ENCODE measurements around the gene BABAM2. TPM values are rescaled to one million over a fixed set of nuclear protein-coding genes. Genes with fewer than 3 reads are reported as not detected.

Gene BABAM2
- total and polyA plus RNA-seq, 2 experiments from 2014 or later, result 31.8 to 83.3 TPM

- no peaks in the 10 kb centered on the region for H3K9me3 ChIP-seq (ENCODE audit: low read depth)
- no peaks in the 10 kb centered on the region for H3K4me1 ChIP-seq (ENCODE audit: low read depth)
- TF ChIP-seq CTCF (IDR thresholded peaks at IDR 0.05; ENCODE audit: low read depth, low read length), result peak; percentile 52
- no peak overlapping the region for H3K27ac ChIP-seq
- DNase-seq (ENCODE audit: low read depth in 1 of 2, low spot score in 1 of 2), result no peak
- H3K4me3 ChIP-seq, result no peak overlapping the region
- H3K27me3 ChIP-seq, result no peaks in the 10 kb centered on the region
- no peaks in the 10 kb centered on the region for H3K36me3 ChIP-seq
These were observed 265.1 kb downstream of the BABAM2 start for GRCh38 chr2:28155627-28156026.

- Histone ChIP-seq H3K27me3 (no peaks in the 10 kb centered on the region), H3K36me3 (no peaks in the 10 kb centered on the region), H3K4me3 (no peak overlapping the region), H3K4me1 (ENCODE audit: low read depth) (no peaks in the 10 kb centered on the region), H3K27ac (no peak overlapping the region), H3K9me3 (ENCODE audit: low read depth) (no peaks in the 10 kb centered on the region)
- DNase-seq (ENCODE audit: low read depth in 1 of 2, low spot score in 1 of 2), result no peak
- TF ChIP-seq CTCF (IDR thresholded peaks at IDR 0.05; ENCODE audit: low read depth, low read length), result no peak
These were observed 268.3 kb downstream of the BABAM2 start for GRCh38 chr2:28158791-28159190.

- Histone ChIP-seq H3K4me3 (no peak overlapping the region), H3K36me3 (no peaks in the 10 kb centered on the region), H3K27ac (no peak overlapping the region), H3K27me3 (no peaks in the 10 kb centered on the region), H3K9me3 (ENCODE audit: low read depth) (no peaks in the 10 kb centered on the region), H3K4me1 (ENCODE audit: low read depth) (no peaks in the 10 kb centered on the region)
- no peak for TF ChIP-seq CTCF (IDR thresholded peaks at IDR 0.05; ENCODE audit: low read depth, low read length)
- DNase-seq (ENCODE audit: low read depth in 1 of 2, low spot score in 1 of 2), result peak in 1 of 2 donors; percentile 95
These were observed 270.5 kb downstream of the BABAM2 start for GRCh38 chr2:28160986-28161425.

- DNase-seq (ENCODE audit: low read depth in 1 of 2, low spot score in 1 of 2), result peak in 1 of 2 donors; percentile 61
- Histone ChIP-seq H3K27me3 (no peaks in the 10 kb centered on the region), H3K9me3 (ENCODE audit: low read depth) (no peaks in the 10 kb centered on the region), H3K36me3 (no peaks in the 10 kb centered on the region), H3K27ac (no peak overlapping the region), H3K4me1 (ENCODE audit: low read depth) (no peaks in the 10 kb centered on the region), H3K4me3 (no peak overlapping the region)
- TF ChIP-seq CTCF (IDR thresholded peaks at IDR 0.05; ENCODE audit: low read depth, low read length), result no peak
These were observed 270.9 kb downstream of the BABAM2 start for GRCh38 chr2:28161466-28161865.

- no peak overlapping the region for H3K4me3 ChIP-seq
- no peaks in the 10 kb centered on the region for H3K27me3 ChIP-seq
- no peak for DNase-seq (ENCODE audit: low read depth in 1 of 2, low spot score in 1 of 2)
- no peak overlapping the region for H3K27ac ChIP-seq
- no peaks in the 10 kb centered on the region for H3K36me3 ChIP-seq
- H3K9me3 ChIP-seq (ENCODE audit: low read depth), result no peaks in the 10 kb centered on the region
- TF ChIP-seq CTCF (IDR thresholded peaks at IDR 0.05; ENCODE audit: low read depth, low read length), result no peak
- no peaks in the 10 kb centered on the region for H3K4me1 ChIP-seq (ENCODE audit: low read depth)
These were observed 272.0 kb downstream of the BABAM2 start for GRCh38 chr2:28162564-28162963.

- no peaks in the 10 kb centered on the region for H3K4me1 ChIP-seq (ENCODE audit: low read depth)
- H3K9me3 ChIP-seq (ENCODE audit: low read depth), result no peaks in the 10 kb centered on the region
- H3K27ac ChIP-seq, result no peak overlapping the region
- no peaks in the 10 kb centered on the region for H3K27me3 ChIP-seq
- H3K36me3 ChIP-seq, result no peaks in the 10 kb centered on the region
- DNase-seq (ENCODE audit: low read depth in 1 of 2, low spot score in 1 of 2), result no peak
- TF ChIP-seq CTCF (IDR thresholded peaks at IDR 0.05; ENCODE audit: low read depth, low read length), result no peak
- H3K4me3 ChIP-seq, result no peak overlapping the region
These were observed 272.5 kb downstream of the BABAM2 start for GRCh38 chr2:28163028-28163427.
